IPS DF 4.7 (cell line): Measurements from ENCODE around the gene APPL2.

Experiments
- DNase-seq: peaks from one replicate; pipeline ENCODE4 v3.0.0-alpha.2; 2013; ENCODE audit warnings: low spot score; ENCODE audit errors: extremely low read depth

The APPL2 gene

GRCh38 chr12:105235732-105236476 is at the start of gene APPL2:
Gene APPL2 (minus strand): TSS chr12:105236174. CDS start chr12:105236012, 162 bp downstream.
- DNase-seq, result peak; percentile 49

- DNase-seq, result no peak
Observed at GRCh38 chr12:105285378-105285777, 49.4 kb upstream of the APPL2 start.

GRCh38 chr12:105281694-105282049 is 45.7 kb upstream of the APPL2 start:
- no peak for DNase-seq

- DNase-seq, result no peak
Observed at GRCh38 chr12:105280966-105281693, 45.2 kb upstream of the APPL2 start.

- DNase-seq, result peak; percentile 51
Observed at GRCh38 chr12:105279460-105280056, 43.6 kb upstream of the APPL2 start.

- DNase-seq, result no peak
Observed at GRCh38 chr12:105278043-105278697, 42.2 kb upstream of the APPL2 start.

- DNase-seq, result no peak
Observed at GRCh38 chr12:105275997-105276733, 40.2 kb upstream of the APPL2 start.

GRCh38 chr12:105274571-105274970 is 38.6 kb upstream of the APPL2 start:
- DNase-seq, result no peak

GRCh38 chr12:105273601-105274000 is 37.6 kb upstream of the APPL2 start:
- no peak for DNase-seq

- no peak for DNase-seq
Observed at GRCh38 chr12:105272814-105273416, 36.9 kb upstream of the APPL2 start.

- DNase-seq, result no peak
Observed at GRCh38 chr12:105272152-105272551, 36.2 kb upstream of the APPL2 start.

GRCh38 chr12:105271364-105271763 is 35.4 kb upstream of the APPL2 start:
- no peak for DNase-seq

- DNase-seq, result no peak
Observed at GRCh38 chr12:105270671-105271255, 34.8 kb upstream of the APPL2 start.

GRCh38 chr12:105267711-105268110 is 31.7 kb upstream of the APPL2 start:
- no peak for DNase-seq

GRCh38 chr12:105264771-105265170 is 28.8 kb upstream of the APPL2 start:
- DNase-seq, result no peak

GRCh38 chr12:105262461-105263184 is 26.6 kb upstream of the APPL2 start:
- DNase-seq, result no peak

- DNase-seq, result no peak
Observed at GRCh38 chr12:105261010-105261409, 25.0 kb upstream of the APPL2 start.

- no peak for DNase-seq
Observed at GRCh38 chr12:105259226-105259625, 23.3 kb upstream of the APPL2 start.

GRCh38 chr12:105257321-105257728 is 21.4 kb upstream of the APPL2 start:
- DNase-seq, result no peak

GRCh38 chr12:105256921-105257320 is 20.9 kb upstream of the APPL2 start:
- DNase-seq, result no peak
